GM18499 (cell line): ENCODE data around the gene USP22.
"Not testable (repeated sequence)": the region's sequence is repeated elsewhere in the genome, so short reads cannot be mapped to it uniquely, and the experiment has no call there.

Source experiments
- ATAC-seq: cut with Tn5 transposase; IDR thresholded peaks from one replicate; pipeline ENCODE4 v1.9.1; 2021; ENCODE audit warnings: moderate number of reproducible peaks; ENCODE audit not compliant: insufficient read depth, unreplicated experiment

USP22 gene

DNA sequence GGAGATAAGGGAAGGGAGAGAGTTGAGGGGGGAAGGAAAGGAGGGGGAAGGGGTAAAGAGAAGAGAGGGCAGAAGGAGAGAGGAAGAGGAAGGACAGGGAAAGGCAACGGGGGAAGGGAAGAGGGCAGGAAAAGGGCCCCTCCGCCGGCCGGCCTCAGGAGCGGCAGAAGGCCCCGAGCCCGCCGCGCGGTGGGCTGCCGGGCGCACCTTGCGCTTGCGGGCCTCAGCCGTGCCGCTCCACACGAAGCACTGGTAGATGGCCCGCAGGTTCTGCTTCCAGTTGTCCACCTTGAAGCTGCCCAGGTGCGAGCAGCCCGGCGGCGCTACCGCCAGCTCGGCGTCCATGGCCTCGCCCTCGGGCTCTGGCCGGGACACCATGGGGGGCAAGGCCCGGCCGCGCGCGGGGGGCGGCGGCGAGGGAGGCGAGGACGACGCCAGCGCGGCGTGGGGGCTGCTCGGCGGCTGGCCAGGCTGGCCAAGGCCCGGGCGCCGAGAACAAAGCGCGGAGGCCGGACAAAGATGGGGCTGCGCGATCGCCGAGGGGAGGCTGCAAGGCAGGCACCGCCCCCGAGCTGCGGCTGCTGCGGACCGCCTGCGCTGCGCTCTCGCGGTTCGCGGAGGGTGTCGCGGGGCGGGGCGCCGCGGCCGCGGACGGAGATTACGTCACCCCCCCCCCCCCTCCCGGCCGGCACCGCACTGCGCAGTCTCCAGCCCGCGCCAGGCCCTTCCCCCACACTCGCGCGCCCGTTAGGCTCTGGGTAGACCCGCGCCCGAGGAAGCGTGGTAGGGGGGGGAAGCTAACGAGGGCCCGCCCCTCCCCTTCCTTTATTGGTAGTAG, at the start of gene USP22:
TSS of gene USP22 (minus strand) at position 554 of the 838 bp plus-strand sequence. CDS start at position 378, 176 bp downstream.
- ATAC-seq: peak; percentile 23

DNA sequence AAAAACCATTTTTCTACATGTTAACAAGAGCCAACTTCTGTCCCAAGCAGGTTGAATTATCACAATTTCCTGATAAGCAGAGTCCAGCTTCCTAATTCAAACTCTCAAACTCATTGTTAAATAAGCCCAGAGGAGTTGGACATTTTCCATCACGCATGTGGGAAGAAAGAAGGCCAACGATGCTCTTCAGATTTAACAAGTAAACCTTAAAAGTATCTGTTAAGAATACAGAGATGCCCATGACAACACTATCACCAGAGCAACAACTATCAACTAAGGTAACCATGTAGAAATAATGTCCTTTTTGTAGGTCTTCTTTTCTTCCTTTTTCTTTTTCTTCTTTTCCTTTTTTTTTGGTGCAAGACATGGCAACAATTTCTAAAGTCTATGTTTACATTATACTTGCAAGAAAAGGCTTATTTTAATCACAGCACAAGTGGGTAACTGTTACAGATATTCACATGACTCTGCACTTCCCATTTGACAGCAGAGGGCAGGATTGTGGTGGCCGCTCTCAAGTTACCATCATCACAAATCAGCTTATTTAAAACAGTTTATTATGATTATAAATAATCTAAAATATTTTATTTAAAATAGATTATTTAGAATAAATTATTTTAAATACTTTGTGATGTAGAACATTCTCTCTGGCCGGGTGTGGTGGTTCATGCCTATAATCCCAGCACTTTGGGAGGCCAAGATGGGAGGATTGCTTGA, 48.2 kb upstream of the USP22 start:
- ATAC-seq: no peak

- peak; percentile 57 for ATAC-seq
Measured at GRCh38 chr17:21089933-21090901, 47.4 kb upstream of the USP22 start.

DNA sequence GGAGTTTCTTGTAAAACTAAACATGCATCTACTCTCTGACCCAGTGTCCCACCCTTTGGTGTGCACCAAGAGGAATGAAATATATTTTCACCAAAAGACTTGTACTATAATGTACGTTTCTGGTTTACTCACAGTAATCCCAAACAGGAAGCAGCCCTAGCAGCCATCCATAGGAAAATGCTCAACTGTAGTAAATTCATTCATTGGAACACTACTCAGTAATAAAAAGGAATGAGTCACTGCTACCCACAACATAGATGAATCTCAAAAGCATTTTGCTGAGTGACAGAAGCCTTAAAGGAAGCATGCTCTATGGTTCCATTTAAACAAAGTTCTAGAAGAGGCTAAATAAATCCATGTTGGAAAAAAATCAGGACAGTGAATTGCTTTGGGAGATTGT, 46.3 kb upstream of the USP22 start:
- no peak for ATAC-seq

- ATAC-seq: no peak
Measured at GRCh38 chr17:21085707-21086106, 42.9 kb upstream of the USP22 start.

DNA sequence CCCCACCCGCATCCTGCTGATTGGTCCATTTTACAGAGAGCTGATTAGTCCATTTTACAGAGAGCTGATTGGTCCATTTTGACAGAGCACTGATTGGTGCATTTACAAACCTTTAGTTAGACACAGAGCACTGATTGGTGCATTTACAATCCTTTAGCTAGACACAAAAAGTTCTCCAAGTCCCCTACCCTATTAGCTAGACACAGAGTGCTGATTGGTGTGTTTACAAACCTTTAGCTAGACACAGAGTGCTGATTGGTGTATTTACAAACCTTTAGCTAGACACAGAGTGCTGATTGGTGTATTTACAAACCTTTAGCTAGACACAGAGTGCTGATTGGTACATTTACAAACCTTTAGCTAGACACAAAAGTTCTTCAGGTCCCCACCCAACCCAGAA, 42.5 kb upstream of the USP22 start:
- not testable (repeated sequence) for ATAC-seq

GRCh38 chr17:21082001-21082436, 39.2 kb upstream of the USP22 start:
- ATAC-seq: no peak

GRCh38 chr17:21079196-21079595, 36.4 kb upstream of the USP22 start:
- ATAC-seq: no peak

GRCh38 chr17:21078016-21078780, 35.4 kb upstream of the USP22 start:
- no peak for ATAC-seq

- ATAC-seq: no peak
Measured at GRCh38 chr17:21077281-21077680, 34.5 kb upstream of the USP22 start.

DNA sequence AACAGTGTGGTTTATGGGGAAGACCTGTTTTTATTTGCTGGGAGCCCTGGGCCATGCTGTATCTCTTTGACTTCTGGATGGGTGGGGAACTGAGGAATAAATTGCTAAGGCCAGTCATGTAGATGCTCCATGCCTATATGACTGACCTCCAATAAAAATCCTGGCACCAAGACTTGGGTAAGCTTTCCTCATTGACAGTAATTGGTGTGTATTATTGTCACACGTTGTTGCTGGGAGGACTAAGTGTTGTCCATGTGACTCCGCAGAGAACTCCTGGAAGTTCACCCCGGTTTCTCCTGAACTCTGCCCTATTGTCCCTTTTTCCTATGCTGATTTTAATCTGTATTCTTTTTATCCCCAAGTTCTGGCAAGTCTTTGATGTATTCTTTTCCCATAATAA, 33.4 kb upstream of the USP22 start:
- no peak for ATAC-seq

DNA sequence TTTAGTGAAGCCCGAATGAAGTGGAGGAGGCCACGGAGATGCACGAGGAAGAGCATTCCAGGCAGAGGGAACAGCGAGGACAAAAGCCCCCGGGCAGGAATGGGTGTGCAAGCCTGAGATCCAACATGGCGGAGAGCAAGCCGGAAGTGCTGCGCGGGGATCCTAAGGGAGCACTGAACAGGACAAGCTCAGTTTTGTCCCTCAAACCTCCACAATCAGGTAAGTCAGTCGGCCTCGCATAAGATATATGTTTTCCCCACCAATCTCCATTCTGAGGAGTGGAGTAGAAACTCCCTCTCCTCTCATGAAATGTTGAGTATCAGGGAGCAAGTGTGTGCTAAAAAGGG, 32.9 kb upstream of the USP22 start:
- ATAC-seq: no peak

DNA sequence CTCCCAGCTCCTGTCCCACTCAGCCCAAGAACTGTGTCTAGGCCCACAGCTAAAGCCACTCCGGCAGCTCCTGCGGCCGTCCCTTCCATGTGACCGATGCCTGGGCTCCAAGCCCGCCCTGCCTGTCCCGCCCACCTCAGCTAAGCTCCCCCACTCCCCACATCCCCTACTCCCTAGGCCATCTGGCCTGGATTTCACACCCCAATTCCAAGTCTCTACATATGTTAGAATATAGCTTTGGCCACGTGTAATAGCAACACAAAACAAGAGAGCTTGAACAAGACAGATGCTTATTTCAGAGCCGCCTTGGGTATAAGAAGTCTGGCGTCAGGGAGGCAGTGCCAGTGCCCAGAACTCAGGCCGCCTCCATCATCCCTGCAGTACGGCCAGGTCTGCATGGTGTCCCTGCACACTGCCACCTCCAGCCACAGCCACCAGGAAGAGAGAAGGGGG, 30.0 kb upstream of the USP22 start:
- ATAC-seq: no peak

DNA sequence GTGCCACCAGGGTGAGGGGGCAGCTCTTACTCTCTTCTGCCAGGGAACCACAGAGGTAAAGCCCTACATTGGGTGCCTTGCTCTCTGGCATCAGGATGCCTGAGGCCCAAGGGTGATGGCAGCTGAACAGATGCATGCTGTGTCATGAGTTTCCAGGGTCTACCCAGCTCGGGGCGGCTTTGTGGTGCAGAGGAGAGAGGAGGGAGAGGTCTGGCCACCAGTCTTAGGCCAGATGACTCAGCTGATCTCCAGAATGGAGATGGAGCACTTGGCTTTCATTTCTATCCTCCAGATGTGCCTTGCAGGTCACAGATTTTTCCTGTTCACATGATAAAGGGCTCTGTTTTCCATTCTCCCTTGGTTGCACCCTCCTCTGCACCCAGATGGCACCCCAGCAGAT, 23.6 kb upstream of the USP22 start:
- no peak for ATAC-seq

GRCh38 chr17:21061971-21062526, 19.2 kb upstream of the USP22 start:
- no peak for ATAC-seq

DNA sequence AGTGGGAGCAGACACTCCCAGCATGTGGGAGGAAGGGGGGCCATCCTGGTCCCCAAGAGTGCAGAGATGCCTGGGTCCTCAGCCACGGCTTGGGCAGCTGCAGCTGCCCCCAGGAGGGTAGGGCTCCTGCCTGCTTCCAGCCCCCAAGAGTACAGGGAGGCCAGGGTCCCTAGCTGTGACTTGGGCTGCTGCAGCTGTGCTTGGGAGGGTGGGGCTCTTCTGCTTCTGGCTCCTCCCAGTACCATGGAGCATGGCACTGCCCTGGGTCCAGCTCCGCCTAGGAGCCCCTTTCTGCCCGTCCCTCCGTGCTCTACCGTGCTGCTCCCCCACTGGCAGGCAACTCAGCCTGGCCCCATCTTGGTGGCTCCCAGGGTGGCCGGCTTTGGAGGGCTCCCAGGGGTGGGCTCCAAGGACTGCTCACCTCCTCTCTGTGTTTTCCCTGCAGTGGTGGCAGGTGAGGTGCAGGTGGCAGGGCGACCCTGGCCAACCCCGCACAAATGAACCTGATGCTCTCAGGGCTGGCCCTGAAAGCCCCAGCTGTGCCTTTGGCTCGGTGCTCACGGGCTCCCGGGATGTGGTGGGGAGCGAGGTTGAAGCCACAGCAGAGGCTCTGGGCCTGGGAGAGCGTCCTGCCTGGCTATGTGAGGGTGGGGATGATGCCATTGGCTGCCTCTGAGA, 18.5 kb upstream of the USP22 start:
- ATAC-seq: no peak

DNA sequence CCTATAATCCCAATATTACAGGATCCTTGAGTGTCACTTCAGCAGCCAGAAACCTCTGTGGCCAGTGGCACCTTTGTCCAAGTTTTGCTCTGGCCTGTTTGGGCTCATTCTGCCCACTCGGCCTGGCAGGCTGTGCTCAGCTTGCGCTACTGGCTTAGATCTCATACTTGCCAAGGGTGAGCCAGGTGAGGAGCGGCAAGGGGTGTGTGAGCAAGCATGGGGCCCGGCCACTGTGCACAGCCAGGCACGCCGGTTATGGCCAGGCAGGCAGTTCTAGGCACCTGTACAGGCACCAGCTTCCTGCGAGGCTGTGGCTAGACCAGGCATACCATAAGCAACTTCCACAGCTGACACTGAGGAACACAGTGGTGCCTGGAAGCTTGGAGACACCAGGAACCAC, 16.9 kb upstream of the USP22 start:
- no peak for ATAC-seq

GRCh38 chr17:21058098-21058893, 15.5 kb upstream of the USP22 start:
- no peak for ATAC-seq
